Activated T-helper 17 cell treated with anti-CD3 and anti-CD28 coated beads, Interleukin-2, amount 50 U/mL, for 72 hours (primary cell): ENCODE data around the gene OR52A1. TPM values are rescaled to one million over a fixed set of nuclear protein-coding genes. Genes with fewer than 3 reads are reported as not detected.
"Not testable (repeated sequence)": the region's sequence is repeated elsewhere in the genome, so short reads cannot be mapped to it uniquely, and the experiment has no call there.

Source experiments
- ATAC-seq: fragments of 150-1000 bp; cut with Tn5 transposase; replicated peaks from 2 replicates; pipeline ENCODE4 v1.10.0; 2021; ENCODE audit warnings: mild to moderate bottlenecking, moderate library complexity
- H3K27ac Mint-ChIP-seq: one replicate; pipeline ENCODE4 v1.8.0; 2022; ENCODE audit warnings: mixed read lengths
- H3K27me3 Mint-ChIP-seq: one replicate; pipeline ENCODE4 v1.8.0; 2022; ENCODE audit warnings: mixed read lengths
- H3K36me3 Mint-ChIP-seq: one replicate; pipeline ENCODE4 v1.8.0; 2022; ENCODE audit warnings: low read depth, mild to moderate bottlenecking, mixed read lengths
- H3K4me1 Mint-ChIP-seq: one replicate; pipeline ENCODE4 v1.8.0; 2022; ENCODE audit warnings: mixed read lengths
- H3K4me3 Mint-ChIP-seq: one replicate; pipeline ENCODE4 v1.8.0; 2022; ENCODE audit warnings: mild to moderate bottlenecking, mixed read lengths
- H3K9me3 Mint-ChIP-seq: one replicate; pipeline ENCODE4 v1.8.0; 2022; ENCODE audit warnings: mixed read lengths
- total RNA-seq, 2 donors: library from RNA; stranded (reverse); gene quantifications; one replicate each; pipeline ENCODE4 v1.2.3, GENCODE V29; 2022

OR52A1 gene
- total RNA-seq = under 1 TPM in 1 of 2 donors, not detected in 1; 0.03 TPM

DNA sequence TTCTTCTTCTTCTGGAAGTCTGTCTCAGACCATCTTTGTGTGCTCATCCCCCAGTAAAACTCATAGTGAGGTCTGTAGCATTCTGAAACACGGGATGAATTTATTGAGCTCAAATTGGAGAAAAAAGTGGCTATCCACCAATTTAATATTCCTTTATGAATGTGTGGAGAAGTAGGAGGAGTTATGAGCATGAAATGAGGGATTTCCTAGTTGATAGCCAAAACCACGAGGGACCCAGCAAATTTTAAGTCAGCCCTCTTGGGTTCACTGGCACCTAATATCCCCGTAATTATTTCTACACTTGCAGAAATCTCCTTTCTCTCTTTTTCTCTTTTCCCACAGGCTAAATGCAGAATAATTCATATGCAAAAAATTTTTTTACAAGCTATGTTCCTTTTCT lies at the start of gene OR52A1:
TSS of gene OR52A1 (minus strand) at position 101 of the 400 bp plus-strand sequence. CDS start 2,388 bp downstream, outside the sequence.
- ATAC-seq = no peak
- Mint-ChIP-seq H3K4me3 (no peak within 1 kb of the TSS), H3K36me3 (no peaks in the 10 kb centered on the region), H3K27me3 (no peaks in the 10 kb centered on the region), H3K27ac (no peak within 1 kb of the TSS), H3K4me1 (no peaks in the 10 kb centered on the region), H3K9me3 (no peaks in the 10 kb centered on the region)

DNA sequence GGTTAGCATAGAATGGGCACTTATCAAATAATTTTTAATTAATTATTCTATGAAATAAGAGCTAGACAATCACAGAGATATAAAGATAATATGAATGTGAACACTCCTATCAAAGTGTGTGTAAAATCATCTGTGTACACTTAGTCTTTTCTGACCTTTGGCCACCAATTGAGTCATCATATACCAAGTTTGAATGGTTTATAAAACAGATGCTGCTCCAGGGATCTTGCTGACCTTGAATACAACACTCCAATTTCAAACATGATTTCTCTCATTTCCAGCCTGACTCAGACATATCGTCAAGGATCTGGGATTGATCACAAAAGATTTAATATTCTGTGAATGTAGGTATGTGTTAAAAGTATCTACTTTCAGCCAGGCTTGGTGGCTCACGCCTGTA lies 48.8 kb upstream of the OR52A1 start:
- H3K36me3 Mint-ChIP-seq = no peaks in the 10 kb centered on the region
- H3K9me3 Mint-ChIP-seq = no peaks in the 10 kb centered on the region
- no peak for ATAC-seq
- H3K27ac Mint-ChIP-seq = no peak overlapping the region
- H3K4me3 Mint-ChIP-seq = no peak overlapping the region
- H3K27me3 Mint-ChIP-seq = peaks cover 21% of the 10 kb centered on the region
- H3K4me1 Mint-ChIP-seq = no peaks in the 10 kb centered on the region

GRCh38 chr11:5200582-5200981 lies 46.0 kb upstream of the OR52A1 start, which contains the start of gene OR51V1:
OR51V1 (minus strand) TSS chr11:5200682; CDS start chr11:5200682, 0 bp downstream.
- ATAC-seq = no peak
- H3K4me1 Mint-ChIP-seq = no peaks in the 10 kb centered on the region
- no peak within 1 kb of the TSS for H3K4me3 Mint-ChIP-seq
- H3K27me3 Mint-ChIP-seq = peaks cover 18% of the 10 kb centered on the region
- H3K9me3 Mint-ChIP-seq = no peaks in the 10 kb centered on the region
- no peaks in the 10 kb centered on the region for H3K36me3 Mint-ChIP-seq
- H3K27ac Mint-ChIP-seq = no peak within 1 kb of the TSS

GRCh38 chr11:5198285-5198684 lies 43.7 kb upstream of the OR52A1 start:
- no peak for ATAC-seq
- no peaks in the 10 kb centered on the region for H3K4me1 Mint-ChIP-seq
- no peaks in the 10 kb centered on the region for H3K9me3 Mint-ChIP-seq
- H3K27ac Mint-ChIP-seq = no peak overlapping the region
- H3K36me3 Mint-ChIP-seq = no peaks in the 10 kb centered on the region
- H3K27me3 Mint-ChIP-seq = peaks cover 14% of the 10 kb centered on the region
- no peak overlapping the region for H3K4me3 Mint-ChIP-seq

- H3K36me3 Mint-ChIP-seq = no peaks in the 10 kb centered on the region
- H3K27me3 Mint-ChIP-seq = peaks cover 10% of the 10 kb centered on the region
- H3K9me3 Mint-ChIP-seq = no peaks in the 10 kb centered on the region
- ATAC-seq = no peak
- H3K4me3 Mint-ChIP-seq = no peak overlapping the region
- no peaks in the 10 kb centered on the region for H3K4me1 Mint-ChIP-seq
- H3K27ac Mint-ChIP-seq = no peak overlapping the region
Measured at GRCh38 chr11:5197536-5197935, 43.0 kb upstream of the OR52A1 start.

DNA sequence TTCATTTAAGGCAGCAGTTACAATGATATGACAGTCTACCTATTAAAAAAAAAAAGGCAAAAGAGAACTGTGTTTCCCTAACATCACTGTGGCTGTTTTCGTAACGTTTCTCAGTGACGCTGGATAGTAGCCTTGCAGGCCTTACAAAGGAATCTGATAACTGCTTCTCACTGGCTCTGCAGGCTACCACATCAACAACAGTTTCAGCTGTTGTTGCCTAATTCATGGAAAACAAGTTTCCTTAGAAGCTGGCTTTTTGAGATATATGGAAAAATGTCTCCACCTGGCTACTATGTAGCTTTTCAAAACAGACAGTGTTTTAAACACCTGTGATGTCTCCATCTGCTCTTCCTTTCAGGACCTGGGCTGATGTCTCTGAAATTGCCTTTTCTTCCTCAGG lies 42.2 kb upstream of the OR52A1 start:
- no peaks in the 10 kb centered on the region for H3K4me1 Mint-ChIP-seq
- H3K9me3 Mint-ChIP-seq = no peaks in the 10 kb centered on the region
- H3K27ac Mint-ChIP-seq = no peak overlapping the region
- peaks cover 10% of the 10 kb centered on the region for H3K27me3 Mint-ChIP-seq
- H3K4me3 Mint-ChIP-seq = no peak overlapping the region
- no peaks in the 10 kb centered on the region for H3K36me3 Mint-ChIP-seq
- ATAC-seq = no peak

- H3K4me1 Mint-ChIP-seq = no peaks in the 10 kb centered on the region
- ATAC-seq = no peak
- H3K36me3 Mint-ChIP-seq = no peaks in the 10 kb centered on the region
- no peak overlapping the region for H3K4me3 Mint-ChIP-seq
- no peaks in the 10 kb centered on the region for H3K9me3 Mint-ChIP-seq
- H3K27me3 Mint-ChIP-seq = peaks cover 13% of the 10 kb centered on the region
- H3K27ac Mint-ChIP-seq = no peak overlapping the region
Measured at GRCh38 chr11:5196067-5196466, 41.5 kb upstream of the OR52A1 start.

GRCh38 chr11:5192738-5193137 lies 38.2 kb upstream of the OR52A1 start:
- peaks cover 4% of the 10 kb centered on the region for H3K27me3 Mint-ChIP-seq
- H3K27ac Mint-ChIP-seq = no peak overlapping the region
- H3K9me3 Mint-ChIP-seq = no peaks in the 10 kb centered on the region
- no peak for ATAC-seq
- no peaks in the 10 kb centered on the region for H3K4me1 Mint-ChIP-seq
- no peaks in the 10 kb centered on the region for H3K36me3 Mint-ChIP-seq
- no peak overlapping the region for H3K4me3 Mint-ChIP-seq

- no peak for ATAC-seq
- no peaks in the 10 kb centered on the region for H3K9me3 Mint-ChIP-seq
- H3K27ac Mint-ChIP-seq = no peak overlapping the region
Measured at GRCh38 chr11:5188201-5188600, 33.6 kb upstream of the OR52A1 start.

DNA sequence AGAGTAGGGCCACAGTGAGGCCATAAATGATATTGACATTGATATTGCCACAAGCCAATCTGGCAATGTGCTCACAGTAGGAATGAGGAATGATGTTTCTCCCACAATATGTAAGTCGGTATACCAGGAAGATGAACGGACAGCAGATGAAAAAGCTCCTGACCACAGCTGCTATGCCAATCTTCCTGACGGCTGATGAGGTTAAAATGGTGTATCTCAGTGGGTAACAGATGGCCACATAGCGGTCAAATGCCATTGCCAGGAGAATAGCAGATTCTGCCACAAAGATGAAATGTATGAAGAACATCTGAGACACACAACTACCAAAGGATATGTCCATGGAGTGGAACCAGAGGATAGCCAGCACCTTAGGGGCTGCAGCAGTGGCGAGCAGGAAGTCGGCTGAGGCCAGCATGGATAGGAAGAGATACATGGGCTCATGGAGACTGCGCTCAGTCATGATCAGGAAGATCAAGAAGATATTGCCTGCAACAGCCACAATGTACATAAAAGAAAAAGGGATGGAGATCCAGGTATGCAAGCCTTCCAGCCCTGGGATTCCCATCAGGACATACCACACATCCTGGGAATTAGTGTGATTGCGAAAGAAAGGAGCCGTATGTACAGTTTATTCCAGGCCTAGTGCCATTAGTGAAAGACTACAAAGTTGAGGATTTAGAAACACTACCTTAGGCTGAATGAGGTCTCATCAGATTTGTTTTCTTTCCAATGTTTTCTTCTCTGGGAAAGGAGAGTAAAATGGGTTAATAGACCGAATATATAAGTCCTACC lies 23.7 kb upstream of the OR52A1 start:
- Mint-ChIP-seq H3K36me3 (no peaks in the 10 kb centered on the region), H3K4me1 (no peaks in the 10 kb centered on the region), H3K27ac (no peak overlapping the region), H3K4me3 (no peak overlapping the region), H3K27me3 (peaks cover 7% of the 10 kb centered on the region), H3K9me3 (no peaks in the 10 kb centered on the region)
- no peak for ATAC-seq

More at GRCh38 chr11:5188201-5188600, 33.6 kb upstream of the OR52A1 start:
- Mint-ChIP-seq H3K36me3 (no peaks in the 10 kb centered on the region), H3K4me3 (no peak overlapping the region), H3K4me1 (no peaks in the 10 kb centered on the region), H3K27me3 (peaks cover 14% of the 10 kb centered on the region)

- Mint-ChIP-seq H3K36me3 (no peaks in the 10 kb centered on the region), H3K27ac (no peak overlapping the region), H3K9me3 (no peaks in the 10 kb centered on the region), H3K27me3 (peaks cover 13% of the 10 kb centered on the region), H3K4me1 (no peaks in the 10 kb centered on the region), H3K4me3 (no peak overlapping the region)
- no peak for ATAC-seq
Measured at GRCh38 chr11:5174934-5175333, 20.4 kb upstream of the OR52A1 start.

DNA sequence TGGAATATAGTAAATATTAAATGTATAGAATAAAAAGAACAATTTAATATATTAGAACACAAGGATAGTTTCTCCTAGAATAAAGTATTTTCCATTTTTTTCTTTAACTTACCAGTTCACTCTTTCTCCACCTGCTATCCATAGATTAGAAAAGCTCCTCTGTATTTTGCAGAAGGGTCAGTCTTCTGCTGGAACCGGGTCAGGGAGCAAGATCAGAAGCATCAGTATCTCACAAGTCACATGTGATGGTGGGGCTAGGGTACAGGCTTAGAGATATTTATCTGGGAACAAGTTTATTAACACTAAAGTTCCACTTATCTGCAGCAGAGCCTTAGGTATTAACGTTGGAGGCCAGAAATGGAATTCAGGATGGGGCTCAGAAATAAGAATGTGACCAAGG lies 17.3 kb upstream of the OR52A1 start:
- Mint-ChIP-seq H3K9me3 (no peaks in the 10 kb centered on the region), H3K4me3 (no peak overlapping the region), H3K27me3 (peaks cover 13% of the 10 kb centered on the region), H3K36me3 (no peaks in the 10 kb centered on the region), H3K4me1 (no peaks in the 10 kb centered on the region), H3K27ac (no peak overlapping the region)
- ATAC-seq = no peak

DNA sequence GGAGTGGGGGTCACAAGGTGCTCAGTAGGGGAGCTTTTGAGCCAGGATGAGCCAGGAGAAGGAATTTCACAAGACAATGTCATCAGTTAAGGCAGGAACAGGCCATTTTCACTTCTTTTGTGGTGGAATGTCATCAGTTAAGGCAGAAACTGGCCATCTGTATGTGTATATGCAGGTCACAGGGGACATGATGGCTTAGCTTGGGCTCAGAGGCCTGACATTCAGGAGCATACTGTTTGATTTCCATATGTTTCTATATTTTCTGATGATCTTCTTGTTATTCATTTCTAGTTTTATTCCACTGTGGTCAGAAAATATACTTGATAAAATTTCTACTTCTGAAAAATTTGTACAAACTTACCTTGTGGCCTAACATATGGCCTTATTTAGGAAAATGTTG lies 11.3 kb upstream of the OR52A1 start:
- H3K27me3 Mint-ChIP-seq = peaks cover 11% of the 10 kb centered on the region
- ATAC-seq, H3K36me3 Mint-ChIP-seq, H3K4me1 Mint-ChIP-seq, H3K9me3 Mint-ChIP-seq, H3K27ac Mint-ChIP-seq, H3K4me3 Mint-ChIP-seq: not testable (repeated sequence)

DNA sequence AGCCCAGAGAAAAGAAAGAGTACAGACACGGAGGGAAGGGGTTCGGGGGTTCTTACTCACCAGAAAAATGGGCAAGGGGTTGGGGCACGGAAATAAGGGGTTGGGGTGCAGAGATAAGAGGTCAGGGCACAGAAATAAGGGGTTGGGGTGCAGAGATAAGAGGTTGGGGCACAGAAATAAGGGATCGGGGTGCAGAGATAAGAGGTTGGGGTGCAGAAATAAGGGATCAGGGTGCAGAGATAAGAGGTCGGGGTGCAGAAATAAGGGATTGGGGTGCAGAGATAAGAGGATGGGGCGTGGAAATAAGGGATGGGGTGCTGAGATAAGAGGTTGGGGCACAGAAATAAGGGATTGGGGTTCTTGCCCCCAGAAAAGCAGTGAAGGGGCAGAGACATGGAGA lies 10.2 kb upstream of the OR52A1 start:
- not testable (repeated sequence) for H3K9me3 Mint-ChIP-seq, H3K27ac Mint-ChIP-seq, H3K4me3 Mint-ChIP-seq, ATAC-seq, H3K4me1 Mint-ChIP-seq, H3K36me3 Mint-ChIP-seq
- H3K27me3 Mint-ChIP-seq = peaks cover 12% of the 10 kb centered on the region

GRCh38 chr11:5161045-5161444 lies 6.5 kb upstream of the OR52A1 start:
- not testable (repeated sequence) for H3K4me1 Mint-ChIP-seq, H3K36me3 Mint-ChIP-seq, H3K4me3 Mint-ChIP-seq, H3K27ac Mint-ChIP-seq, H3K9me3 Mint-ChIP-seq, ATAC-seq
- peaks cover 12% of the 10 kb centered on the region for H3K27me3 Mint-ChIP-seq
